ENCODE results near the gene FXN. TPM values are rescaled to one million over a fixed set of nuclear protein-coding genes. Genes with fewer than 3 reads are reported as not detected.
"Not testable (repeated sequence)": the region's sequence is repeated elsewhere in the genome, so short reads cannot be mapped to it uniquely, and the experiment has no call there.

FXN gene
- total and polyA plus RNA-seq, 2 experiments from 2014 or later, result 12.2 to 31.5 TPM

- peak; percentile 1 for DNase-seq (ENCODE audit: low spot score)
- peaks cover 5% of the 10 kb centered on the region for H3K4me1 ChIP-seq (ENCODE audit: insufficient read depth)
- H3K4me3 ChIP-seq, result no peak overlapping the region
- no peak overlapping the region for H3K27ac ChIP-seq
- no peaks in the 10 kb centered on the region for H3K27me3 ChIP-seq
- no peaks in the 10 kb centered on the region for H3K36me3 ChIP-seq (replicated peaks; ENCODE audit: insufficient read depth, low read depth)
- H2AFZ ChIP-seq, result no peak overlapping the region
- no peaks in the 10 kb centered on the region for H3K9me2 ChIP-seq (replicated peaks; ENCODE audit: insufficient read depth)
- no peaks in the 10 kb centered on the region for H3K79me2 ChIP-seq
- no peak for TF ChIP-seq CTCF (IDR thresholded peaks at IDR 0.05; ENCODE audit: poor library complexity)
- no peak for TF ChIP-seq EZH2 (IDR thresholded peaks at IDR 0.05; ENCODE audit: borderline replicate concordance)
- TF ChIP-seq EZH2phosphoT487 (IDR thresholded peaks at IDR 0.05; ENCODE audit: low read depth, severe bottlenecking, unreplicated experiment), result no peak
- H3K9me3 ChIP-seq (ENCODE audit: low read depth), result no peaks in the 10 kb centered on the region
- 79% methylated on average over 3 of the region's 3 CpGs for WGBS (ENCODE audit: low lambda C conversion rate, missing lambda C conversion rate)
- no peaks in the 10 kb centered on the region for H4K20me1 ChIP-seq (ENCODE audit: insufficient read depth, poor library complexity, severe bottlenecking)
- no peak overlapping the region for H3K4me2 ChIP-seq
Measured at GRCh38 chr9:69107771-69108170, 72.2 kb downstream of the FXN start.

GRCh38 chr9:69108706-69109105 is 73.2 kb downstream of the FXN start:
- not testable (repeated sequence) for H3K9me3 ChIP-seq (ENCODE audit: low read depth); H3K4me2 ChIP-seq; H3K4me1 ChIP-seq (ENCODE audit: insufficient read depth); H3K36me3 ChIP-seq (replicated peaks; ENCODE audit: insufficient read depth, low read depth); H3K79me2 ChIP-seq; H2AFZ ChIP-seq; H3K27ac ChIP-seq; H3K9me2 ChIP-seq (replicated peaks; ENCODE audit: insufficient read depth); H4K20me1 ChIP-seq (ENCODE audit: insufficient read depth, poor library complexity, severe bottlenecking); H3K27me3 ChIP-seq; H3K4me3 ChIP-seq
- DNase-seq (ENCODE audit: low spot score), result peak; percentile 0
- 97% methylated on average over 14 of the region's 14 CpGs for WGBS (ENCODE audit: low lambda C conversion rate, missing lambda C conversion rate)

- peak; percentile 0 for DNase-seq (ENCODE audit: low spot score)
- no peaks in the 10 kb centered on the region for H3K9me3 ChIP-seq (ENCODE audit: low read depth)
- no peaks in the 10 kb centered on the region for H3K9me2 ChIP-seq (replicated peaks; ENCODE audit: insufficient read depth)
- no peaks in the 10 kb centered on the region for H3K79me2 ChIP-seq
- H3K27me3 ChIP-seq, result no peaks in the 10 kb centered on the region
- no peak overlapping the region for H3K4me3 ChIP-seq
- no peaks in the 10 kb centered on the region for H4K20me1 ChIP-seq (ENCODE audit: insufficient read depth, poor library complexity, severe bottlenecking)
- 65% methylated on average over 4 of the region's 4 CpGs for WGBS (ENCODE audit: low lambda C conversion rate, missing lambda C conversion rate)
- H3K4me2 ChIP-seq, result no peak overlapping the region
- peaks cover 2% of the 10 kb centered on the region for H3K4me1 ChIP-seq (ENCODE audit: insufficient read depth)
- H2AFZ ChIP-seq, result no peak overlapping the region
- TF ChIP-seq EZH2phosphoT487 (IDR thresholded peaks at IDR 0.05; ENCODE audit: low read depth, severe bottlenecking, unreplicated experiment) (no peak), EZH2 (IDR thresholded peaks at IDR 0.05; ENCODE audit: borderline replicate concordance) (no peak), CTCF (IDR thresholded peaks at IDR 0.05; ENCODE audit: poor library complexity) (no peak)
- H3K36me3 ChIP-seq (replicated peaks; ENCODE audit: insufficient read depth, low read depth), result no peaks in the 10 kb centered on the region
- no peak overlapping the region for H3K27ac ChIP-seq
Measured at GRCh38 chr9:69109152-69109551, 73.6 kb downstream of the FXN start.

GRCh38 chr9:69112646-69113045 is 77.1 kb downstream of the FXN start:
- not testable (repeated sequence) for H3K9me2 ChIP-seq (replicated peaks; ENCODE audit: insufficient read depth); H3K27me3 ChIP-seq; H3K4me3 ChIP-seq; H3K4me1 ChIP-seq (ENCODE audit: insufficient read depth); H3K4me2 ChIP-seq; H3K79me2 ChIP-seq; H3K36me3 ChIP-seq (replicated peaks; ENCODE audit: insufficient read depth, low read depth); H3K9me3 ChIP-seq (ENCODE audit: low read depth); H4K20me1 ChIP-seq (ENCODE audit: insufficient read depth, poor library complexity, severe bottlenecking); H2AFZ ChIP-seq; H3K27ac ChIP-seq
- peak; percentile 1 for DNase-seq (ENCODE audit: low spot score)
- WGBS (ENCODE audit: low lambda C conversion rate, missing lambda C conversion rate), result 97% methylated on average over 17 of the region's 17 CpGs

GRCh38 chr9:69115621-69116020 is 80.1 kb downstream of the FXN start:
- Histone ChIP-seq H3K36me3 (replicated peaks; ENCODE audit: insufficient read depth, low read depth) (no peaks in the 10 kb centered on the region), H3K9me2 (replicated peaks; ENCODE audit: insufficient read depth) (no peaks in the 10 kb centered on the region), H4K20me1 (ENCODE audit: insufficient read depth, poor library complexity, severe bottlenecking) (no peaks in the 10 kb centered on the region), H3K27ac (no peak overlapping the region), H2AFZ (no peak overlapping the region), H3K4me2 (no peak overlapping the region), H3K4me3 (no peak overlapping the region), H3K79me2 (no peaks in the 10 kb centered on the region), H3K4me1 (ENCODE audit: insufficient read depth) (peaks cover 4% of the 10 kb centered on the region), H3K27me3 (no peaks in the 10 kb centered on the region), H3K9me3 (ENCODE audit: low read depth) (no peaks in the 10 kb centered on the region)
- peak; percentile 1 for DNase-seq (ENCODE audit: low spot score)
- TF ChIP-seq EZH2phosphoT487 (IDR thresholded peaks at IDR 0.05; ENCODE audit: low read depth, severe bottlenecking, unreplicated experiment) (no peak), EZH2 (IDR thresholded peaks at IDR 0.05; ENCODE audit: borderline replicate concordance) (no peak), CTCF (IDR thresholded peaks at IDR 0.05; ENCODE audit: poor library complexity) (no peak)
- 71% methylated on average over 1 of the region's 1 CpG for WGBS (ENCODE audit: low lambda C conversion rate, missing lambda C conversion rate)

Data from hepatocyte (in vitro differentiated cells).